Tongue (tissue), 2 donors: ENCODE data around the gene SFTA2. TPM values are rescaled to one million over a fixed set of nuclear protein-coding genes. Genes with fewer than 3 reads are reported as not detected.

Experiments used
- small RNA-seq: library from RNA; depleted of rRNA; stranded (forward); fragments of <200 nt; gene quantifications from one replicate; pipeline ENCODE3, GENCODE V24; 2014; ENCODE audit warnings: low replicate concordance
- total RNA-seq: library from RNA; depleted of rRNA; stranded (reverse); fragments of >200 nt; gene quantifications from one replicate; pipeline ENCODE4 v1.2.3, GENCODE V29; 2014

Gene SFTA2
- total RNA-seq, 1 donor from 2014 or later = not detected

Small RNA genes within 50 kb of the gene (small RNA-seq; reads per million reads assigned to genes)
- not detected for gene RF00019

Other genes with a start within 250 kb of the SFTA2 start
- gene PPP1R18, start 245.5 kb downstream of the SFTA2 start, total RNA-seq = 19.7 TPM
- gene NRM, start 241.2 kb downstream of the SFTA2 start, total RNA-seq = 5.2 TPM
- 14.5 TPM for gene MDC1, start 214.9 kb downstream of the SFTA2 start, total RNA-seq
- 286 TPM for gene TUBB, start 211.8 kb downstream of the SFTA2 start, total RNA-seq
- 79.3 TPM for gene FLOT1, start 189.5 kb downstream of the SFTA2 start, total RNA-seq
- gene IER3, start 187.6 kb downstream of the SFTA2 start, total RNA-seq = 7.1 TPM
- 73.2 TPM for gene DDR1, start 47.7 kb downstream of the SFTA2 start, total RNA-seq
- gene GTF2H4, start 24.0 kb downstream of the SFTA2 start, total RNA-seq = 19.9 TPM
- gene VARS2, start 17.9 kb downstream of the SFTA2 start, total RNA-seq = 19.6 TPM
- gene MUCL3, start 8.8 kb upstream of the SFTA2 start, total RNA-seq = not detected
- 6.9 TPM for gene MUC21, start 51.5 kb upstream of the SFTA2 start, total RNA-seq
- 0.21 TPM for gene MUC22, start 78.3 kb upstream of the SFTA2 start, total RNA-seq
- gene C6orf15, start 180.4 kb upstream of the SFTA2 start, total RNA-seq = 5.0 TPM
- 0.41 TPM for gene PSORS1C1, start 182.6 kb upstream of the SFTA2 start, total RNA-seq
- gene CDSN, start 188.3 kb upstream of the SFTA2 start, total RNA-seq = not detected
- not detected for gene PSORS1C2, start 206.9 kb upstream of the SFTA2 start, total RNA-seq
- 14.2 TPM for gene CCHCR1, start 225.6 kb upstream of the SFTA2 start, total RNA-seq
- gene TCF19, start 226.4 kb upstream of the SFTA2 start, total RNA-seq = 16.4 TPM
- gene POU5F1, start 238.5 kb upstream of the SFTA2 start, total RNA-seq = 7.5 TPM